Body of pancreas (tissue), 4 donors: ENCODE results near the gene PLXNC1. TPM values are rescaled to one million over a fixed set of nuclear protein-coding genes. Genes with fewer than 3 reads are reported as not detected.

Source experiments
- ATAC-seq: fragments of 150-250 bp; one replicate; pipeline ENCODE4 v1.9.1; 2016
- DNase-seq, 4 donors: peaks; one replicate each; pipeline ENCODE4 v3.0.0-alpha.2; 2019
- H3K27ac ChIP-seq, 4 donors: fragments of 200-600 bp; sonication (generic); 1 replicate in 3 of 4; 2 replicates in 1 of 4; pipeline versions ENCODE4 v1.5.1 to v1.6.1; 2016 to 2019; ENCODE audit warnings: mild to moderate bottlenecking in 1 of 4, mixed read lengths in 1 of 4, moderate library complexity in 1 of 4
- H3K27me3 ChIP-seq, 2 donors: fragments of 200-600 bp; sonication (generic); one replicate each; pipeline ENCODE4 v1.6.0; 2016; ENCODE audit warnings: mild to moderate bottlenecking in 1 of 2
- H3K36me3 ChIP-seq, 2 donors: fragments of 200-600 bp; sonication (generic); replicated peaks in 1 of 2; 2 replicates each; pipeline ENCODE4 v1.5.1; 2016; ENCODE audit warnings: low read depth in 2 of 2; ENCODE audit not compliant: insufficient read depth in 1 of 2
- H3K4me1 ChIP-seq: fragments of 200-600 bp; sonication (generic); one replicate; pipeline ENCODE4 v1.6.0; 2016
- H3K4me3 ChIP-seq, 2 donors: fragments of 200-600 bp; sonication (generic); 1 replicate in 1 of 2; 2 replicates in 1 of 2; pipeline ENCODE4 v1.5.1; 2016 to 2019
- H3K9me3 ChIP-seq, 3 donors: fragments of 200-600 bp; sonication (generic); 1 replicate in 2 of 3; 2 replicates in 1 of 3; pipeline ENCODE4 v1.5.1; 2016
- POLR2A ChIP-seq, 3 donors: fragments of 450-650 bp; IDR thresholded peaks; one replicate each; pipeline ENCODE4 v1.6.1; 2016; ENCODE audit warnings: antibody characterized with exemption in 3 of 3, mild to moderate bottlenecking in 2 of 3
- WGBS, 2 donors: methylation state at CpG; one replicate each; pipeline ENCODE4 v1.1.5; 2017; 5-methylcytosine and 5-hydroxymethylcytosine counted together
- intact Hi-C: fragments of 100-400 bp; cut with DNase I; formaldehyde crosslinking; loops from one replicate; pipeline ENCODE4 v1.15.1; 2023
- total RNA-seq, 2 donors: library from RNA; depleted of rRNA; stranded (reverse); fragments of >200 nt; gene quantifications; one replicate each; pipeline ENCODE4 v1.1.0, GENCODE V29; 2016
- TF ChIP-seq, protein P1 (sequence below), 7 experiments: fragments of 450-650 bp in 4 of 7; fragments of 200-600 bp in 3 of 7; sonication (generic) in 3 of 7; IDR thresholded peaks; one replicate each; pipeline ENCODE4 v1.5.1; 2016 to 2019; ENCODE audit warnings: antibody characterized with exemption in 7 of 7

Gene PLXNC1
- total RNA-seq, 2 donors from 2014 or later: 3.9 to 4.9 TPM

DNA sequence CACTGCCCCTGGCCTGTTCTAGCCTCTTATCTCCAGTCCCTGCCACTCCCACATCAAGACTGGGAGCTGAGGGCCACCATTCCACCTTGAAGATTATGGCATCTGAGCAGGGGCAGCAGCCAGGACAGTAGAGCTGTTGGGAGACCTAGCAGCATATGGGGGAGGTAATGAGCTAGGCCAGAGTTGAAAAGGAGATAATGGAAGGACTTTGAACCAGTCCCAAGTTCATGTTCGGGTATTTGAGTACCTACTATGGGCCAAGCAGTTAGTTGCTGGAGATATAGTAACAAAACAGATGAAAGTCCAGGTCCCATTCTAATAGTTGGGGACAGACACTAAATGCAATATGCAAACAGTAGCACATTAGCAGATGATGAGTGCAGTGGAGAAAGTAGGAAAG lies 151.5 kb downstream of the PLXNC1 start:
- H3K27ac ChIP-seq: no peak overlapping the region
- no peaks in the 10 kb centered on the region for H3K9me3 ChIP-seq

DNA sequence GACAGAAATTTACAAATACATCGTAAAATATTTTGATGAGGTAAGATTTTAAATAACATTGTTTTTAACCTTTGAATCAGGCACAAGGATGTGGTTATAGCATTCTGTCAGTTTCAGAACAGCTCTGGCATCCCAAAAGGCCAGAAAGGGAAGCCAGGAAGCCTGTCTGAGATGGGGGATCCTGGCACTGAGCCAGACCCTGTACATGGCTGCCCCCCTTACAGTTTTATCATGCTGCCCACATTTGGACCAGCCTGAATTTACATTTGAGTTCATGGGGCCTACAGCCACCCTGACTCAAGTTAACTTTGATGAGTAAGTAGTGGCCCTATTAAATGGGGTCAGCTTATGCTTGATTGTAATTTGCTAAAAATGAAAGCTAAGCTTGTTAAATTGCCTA lies 155.6 kb downstream of the PLXNC1 start:
- intact Hi-C loops: no loop called here
- Histone ChIP-seq H3K4me1 (no peaks in the 10 kb centered on the region), H3K27ac (no peak overlapping the region), H3K36me3 (peaks cover 0 to 1% of the 10 kb centered on the region in 2 donors), H3K4me3 (no peak overlapping the region), H3K27me3 (no peaks in the 10 kb centered on the region), H3K9me3 (no peaks in the 10 kb centered on the region)
- 86 to 93% methylated on average over 1 of the region's 1 CpG for WGBS, 2 donors
- TF ChIP-seq, protein P1, sequence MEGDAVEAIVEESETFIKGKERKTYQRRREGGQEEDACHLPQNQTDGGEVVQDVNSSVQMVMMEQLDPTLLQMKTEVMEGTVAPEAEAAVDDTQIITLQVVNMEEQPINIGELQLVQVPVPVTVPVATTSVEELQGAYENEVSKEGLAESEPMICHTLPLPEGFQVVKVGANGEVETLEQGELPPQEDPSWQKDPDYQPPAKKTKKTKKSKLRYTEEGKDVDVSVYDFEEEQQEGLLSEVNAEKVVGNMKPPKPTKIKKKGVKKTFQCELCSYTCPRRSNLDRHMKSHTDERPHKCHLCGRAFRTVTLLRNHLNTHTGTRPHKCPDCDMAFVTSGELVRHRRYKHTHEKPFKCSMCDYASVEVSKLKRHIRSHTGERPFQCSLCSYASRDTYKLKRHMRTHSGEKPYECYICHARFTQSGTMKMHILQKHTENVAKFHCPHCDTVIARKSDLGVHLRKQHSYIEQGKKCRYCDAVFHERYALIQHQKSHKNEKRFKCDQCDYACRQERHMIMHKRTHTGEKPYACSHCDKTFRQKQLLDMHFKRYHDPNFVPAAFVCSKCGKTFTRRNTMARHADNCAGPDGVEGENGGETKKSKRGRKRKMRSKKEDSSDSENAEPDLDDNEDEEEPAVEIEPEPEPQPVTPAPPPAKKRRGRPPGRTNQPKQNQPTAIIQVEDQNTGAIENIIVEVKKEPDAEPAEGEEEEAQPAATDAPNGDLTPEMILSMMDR (IDR thresholded peaks at IDR 0.05): no peak
- no peak for TF ChIP-seq POLR2A (IDR thresholded peaks at IDR 0.05)
- ATAC-seq (no peak), DNase-seq (no peak)

More for the DNA sequence above, 151.5 kb downstream of the PLXNC1 start:
- Histone ChIP-seq H3K4me1 (no peaks in the 10 kb centered on the region), H3K36me3 (no peaks in the 10 kb centered on the region), H3K4me3 (no peak overlapping the region), H3K27me3 (no peaks in the 10 kb centered on the region)
- no peak for ATAC-seq
- intact Hi-C loops: no loop called here
- WGBS, 2 donors: 70 to 80% methylated on average over 1 of the region's 1 CpG
- TF ChIP-seq, protein P1 (IDR thresholded peaks at IDR 0.05): no peak
- no peak for TF ChIP-seq POLR2A (IDR thresholded peaks at IDR 0.05)
- no peak for DNase-seq

DNA sequence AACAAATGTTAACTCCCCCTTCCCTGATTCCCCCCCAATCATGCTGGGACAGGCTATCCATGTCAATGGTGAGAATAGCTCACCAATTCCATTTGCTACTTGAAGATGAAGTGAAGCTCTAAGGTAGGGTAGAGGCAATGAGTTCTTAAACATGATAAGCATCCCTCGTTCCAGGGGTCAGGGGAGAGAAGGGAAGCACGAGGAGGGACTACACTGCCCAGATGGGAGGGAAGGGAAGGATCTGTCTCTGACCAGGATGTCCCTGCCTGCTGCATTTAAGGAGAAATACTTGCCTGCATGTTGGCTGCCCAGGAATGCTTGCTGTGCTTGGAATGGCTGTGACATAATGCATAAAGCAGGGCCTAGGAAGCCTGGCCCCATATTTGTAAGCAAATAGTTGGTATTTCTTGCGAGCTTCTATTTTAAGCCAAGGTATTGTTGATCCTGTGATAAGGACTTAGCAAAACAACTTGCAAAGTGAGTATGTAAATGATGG lies 156.2 kb downstream of the PLXNC1 start:
- no peak for DNase-seq

DNA sequence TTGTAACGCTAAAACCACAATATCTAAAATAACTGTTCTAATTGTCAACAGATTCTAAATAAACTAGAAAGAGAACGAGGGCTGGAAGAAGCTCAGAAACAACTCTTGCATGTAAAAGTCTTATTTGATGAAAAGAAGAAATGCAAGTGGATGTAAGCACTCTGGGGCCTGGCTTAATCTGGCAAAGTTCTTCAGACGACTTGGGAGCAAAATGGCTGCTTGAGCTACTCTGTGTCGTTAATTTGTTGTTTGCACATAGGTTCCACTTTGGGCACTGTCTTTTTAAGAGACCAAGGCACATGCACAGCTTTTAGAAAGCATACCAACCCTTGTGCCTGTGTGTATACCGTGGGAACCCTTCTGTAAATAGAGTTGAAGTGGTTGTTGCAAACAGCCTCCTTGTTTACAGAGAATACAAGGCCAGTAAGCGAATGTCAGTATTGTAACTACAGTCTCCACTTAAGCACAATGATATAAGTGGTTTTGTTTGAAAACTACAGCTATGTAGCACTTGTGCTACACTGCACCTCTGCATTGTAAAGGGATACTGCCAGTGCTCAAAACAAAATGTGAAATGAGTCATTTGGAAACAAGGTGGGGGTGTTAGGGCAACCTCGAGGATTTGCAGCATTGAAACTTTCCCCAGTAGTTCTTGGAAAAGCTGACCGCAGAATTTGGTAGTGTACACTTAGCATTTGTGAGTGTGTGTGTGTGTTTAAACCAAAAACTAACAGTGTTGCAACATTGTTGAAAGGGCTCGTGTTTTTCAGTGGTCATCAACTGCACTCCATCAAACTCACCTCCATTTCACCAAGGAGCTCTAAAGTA lies 157.0 kb downstream of the PLXNC1 start:
- peaks cover 1 to 3% of the 10 kb centered on the region in 2 donors for H3K36me3 ChIP-seq
- no peak overlapping the region for H3K27ac ChIP-seq
- intact Hi-C loops: no loop called here
- no peaks in the 10 kb centered on the region for H3K27me3 ChIP-seq
- H3K4me1 ChIP-seq: no peaks in the 10 kb centered on the region
- no peak overlapping the region for H3K4me3 ChIP-seq
- ATAC-seq: no peak
- WGBS, 2 donors: 69 to 73% methylated on average over 9 of the region's 9 CpGs
- H3K9me3 ChIP-seq: no peaks in the 10 kb centered on the region
- no peak for DNase-seq
- TF ChIP-seq POLR2A (IDR thresholded peaks at IDR 0.05): no peak
- TF ChIP-seq, protein P1 (IDR thresholded peaks at IDR 0.05): no peak

More for the DNA sequence above, 156.2 kb downstream of the PLXNC1 start:
- intact Hi-C loops: no loop called here
- no peaks in the 10 kb centered on the region for H3K9me3 ChIP-seq
- no peak overlapping the region for H3K27ac ChIP-seq
- peaks cover 0 to 1% of the 10 kb centered on the region in 2 donors for H3K36me3 ChIP-seq
- WGBS, 2 donors: 87 to 92% methylated on average over 3 of the region's 3 CpGs
- no peaks in the 10 kb centered on the region for H3K4me1 ChIP-seq
- H3K4me3 ChIP-seq: no peak overlapping the region
- no peaks in the 10 kb centered on the region for H3K27me3 ChIP-seq
- TF ChIP-seq, protein P1 (IDR thresholded peaks at IDR 0.05): no peak
- TF ChIP-seq POLR2A (IDR thresholded peaks at IDR 0.05): no peak
- ATAC-seq: no peak
